MM.1S (cell line): ENCODE data around the gene DARS1.

ENCODE experiments used
- EZH2 ChIP-seq: fragments of 300-600 bp; sonication (generic); optimal IDR thresholded peaks from 2 replicates; pipeline ENCODE3; 2017; ENCODE audit warnings: low read depth, mild to moderate bottlenecking, antibody characterized with exemption, low read length, mixed read lengths
- TF ChIP-seq, protein P1 (sequence below): fragments of 300-600 bp; sonication (generic); IDR thresholded peaks from 2 replicates; pipeline ENCODE4 v1.5.1; 2016; ENCODE audit warnings: antibody characterized with exemption, low read length, mixed read lengths

GRCh38 chr2:136001131-136001530, 15.7 kb upstream of the DARS1 start:
- TF ChIP-seq, protein P1, sequence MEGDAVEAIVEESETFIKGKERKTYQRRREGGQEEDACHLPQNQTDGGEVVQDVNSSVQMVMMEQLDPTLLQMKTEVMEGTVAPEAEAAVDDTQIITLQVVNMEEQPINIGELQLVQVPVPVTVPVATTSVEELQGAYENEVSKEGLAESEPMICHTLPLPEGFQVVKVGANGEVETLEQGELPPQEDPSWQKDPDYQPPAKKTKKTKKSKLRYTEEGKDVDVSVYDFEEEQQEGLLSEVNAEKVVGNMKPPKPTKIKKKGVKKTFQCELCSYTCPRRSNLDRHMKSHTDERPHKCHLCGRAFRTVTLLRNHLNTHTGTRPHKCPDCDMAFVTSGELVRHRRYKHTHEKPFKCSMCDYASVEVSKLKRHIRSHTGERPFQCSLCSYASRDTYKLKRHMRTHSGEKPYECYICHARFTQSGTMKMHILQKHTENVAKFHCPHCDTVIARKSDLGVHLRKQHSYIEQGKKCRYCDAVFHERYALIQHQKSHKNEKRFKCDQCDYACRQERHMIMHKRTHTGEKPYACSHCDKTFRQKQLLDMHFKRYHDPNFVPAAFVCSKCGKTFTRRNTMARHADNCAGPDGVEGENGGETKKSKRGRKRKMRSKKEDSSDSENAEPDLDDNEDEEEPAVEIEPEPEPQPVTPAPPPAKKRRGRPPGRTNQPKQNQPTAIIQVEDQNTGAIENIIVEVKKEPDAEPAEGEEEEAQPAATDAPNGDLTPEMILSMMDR = no peak
- TF ChIP-seq EZH2 = no peak
